IMR-90 (cell line): ENCODE results near the gene KANK3. TPM values are rescaled to one million over a fixed set of nuclear protein-coding genes. Genes with fewer than 3 reads are reported as not detected.

Experiments
- ATAC-seq: fragments of 200-7000 bp; cut with Tn5 transposase; 2 replicates; pipeline ENCODE4 v1.9.1; 2020; ENCODE audit warnings: low read depth, mild to moderate bottlenecking, moderate library complexity
- BruUV-seq: library from RNA; stranded (reverse); fragments of 400-500 nt; replicated peaks from 2 replicates; lab custom pipeline; 2021; lab: Mats Ljungman, UMichigan
- CTCF ChIA-PET: fragments of 300-600 bp; formaldehyde crosslinking; extraction: SDS; loops from one replicate; lab custom pipeline; 2021; ENCODE audit warnings: antibody characterized with exemption; lab: Yijun Ruan, JAX
- POLR2A ChIA-PET: fragments of 300-600 bp; sonication (Branson Sonifier 250); formaldehyde crosslinking; loops from one replicate; lab custom pipeline; 2022; ENCODE audit warnings: antibody characterized with exemption; ENCODE audit not compliant: unreplicated experiment; lab: Charles Lee
- DNase-seq: peaks from one replicate; pipeline ENCODE4 v3.0.0; 2013
- H2AFZ ChIP-seq: replicated peaks from 2 replicates; pipeline ENCODE3; 2013; ENCODE audit warnings: low read length, mild to moderate bottlenecking; ENCODE audit not compliant: poor library complexity
- H2AK5ac ChIP-seq: 2 replicates; pipeline ENCODE4 v1.6.1; 2013; ENCODE audit warnings: low read depth, low read length, inconsistent platforms
- H2AK9ac ChIP-seq: replicated peaks from 2 replicates; pipeline ENCODE3; 2013; ENCODE audit warnings: mild to moderate bottlenecking, low read depth, low read length, moderate library complexity; ENCODE audit not compliant: poor library complexity
- H2BK120ac ChIP-seq: 2 replicates; pipeline ENCODE4 v1.6.1; 2013; ENCODE audit warnings: low read depth, low read length, inconsistent platforms
- H2BK15ac ChIP-seq: 3 replicates; pipeline ENCODE4 v1.6.1; 2013; ENCODE audit warnings: low read depth, low read length, inconsistent platforms
- H2BK20ac ChIP-seq: 2 replicates; pipeline ENCODE4 v1.6.1; 2013; ENCODE audit warnings: low read depth, mild to moderate bottlenecking, inconsistent platforms, low read length, moderate library complexity
- H2BK5ac ChIP-seq: 2 replicates; pipeline ENCODE4 v1.6.1; 2013; ENCODE audit warnings: mild to moderate bottlenecking, low read depth, low read length, inconsistent platforms; ENCODE audit not compliant: poor library complexity, severe bottlenecking
- H3K14ac ChIP-seq: replicated peaks from 2 replicates; pipeline ENCODE4 v1.6.1; 2013; ENCODE audit warnings: low read depth, low read length, inconsistent platforms
- H3K18ac ChIP-seq: 2 replicates; pipeline ENCODE4 v1.6.1; 2013; ENCODE audit warnings: low read depth, low read length, control low read depth
- H3K23ac ChIP-seq: 2 replicates; pipeline ENCODE4 v1.6.1; 2013; ENCODE audit warnings: low read depth, low read length, inconsistent platforms
- H3K27ac ChIP-seq: 2 replicates; pipeline ENCODE4 v1.5.1; 2013; ENCODE audit warnings: mild to moderate bottlenecking, control low read depth, low read length; ENCODE audit not compliant: insufficient read depth
- H3K27me3 ChIP-seq: 2 replicates; pipeline ENCODE4 v1.6.1; 2013; ENCODE audit warnings: low read length; ENCODE audit not compliant: control insufficient read depth, insufficient read depth
- H3K36me3 ChIP-seq: 2 replicates; pipeline ENCODE4 v1.6.1; 2013; ENCODE audit warnings: low read length, mixed read lengths; ENCODE audit not compliant: control insufficient read depth, insufficient read depth
- H3K4ac ChIP-seq: 2 replicates; pipeline ENCODE4 v1.6.1; 2013; ENCODE audit warnings: low read depth, low read length, inconsistent platforms
- H3K4me1 ChIP-seq: 2 replicates; pipeline ENCODE4 v1.6.1; 2013; ENCODE audit warnings: low read length, mixed read lengths; ENCODE audit not compliant: control insufficient read depth, insufficient read depth
- H3K4me2 ChIP-seq: 2 replicates; pipeline ENCODE4 v1.6.1; 2013; ENCODE audit warnings: low read depth, mild to moderate bottlenecking, control low read depth, low read length, moderate library complexity
- H3K4me3 ChIP-seq: 2 replicates; pipeline ENCODE4 v1.5.1; 2013; ENCODE audit warnings: low read depth, mild to moderate bottlenecking, control low read depth, low read length, moderate library complexity; ENCODE audit not compliant: insufficient read depth
- H3K56ac ChIP-seq: 2 replicates; pipeline ENCODE4 v1.6.1; 2013; ENCODE audit warnings: low read length, inconsistent platforms; ENCODE audit not compliant: insufficient read depth; ENCODE audit errors: extremely low read depth
- H3K79me1 ChIP-seq, 2 experiments: 2 replicates each; pipeline ENCODE4 v1.6.1; 2013; ENCODE audit warnings: low read length in 2 of 2, inconsistent platforms in 1 of 2, low read depth in 1 of 2
- H3K9ac ChIP-seq: 2 replicates; pipeline ENCODE4 v1.6.1; 2013; ENCODE audit warnings: low read depth, low read length, control low read depth
- H3K9me1 ChIP-seq: 2 replicates; pipeline ENCODE4 v1.6.1; 2013; ENCODE audit warnings: low read length, inconsistent platforms; ENCODE audit not compliant: insufficient read depth
- H3K9me3 ChIP-seq: 2 replicates; pipeline ENCODE4 v1.6.1; 2013; ENCODE audit warnings: low read length; ENCODE audit not compliant: control insufficient read depth, insufficient read depth
- H4K20me1 ChIP-seq: 2 replicates; pipeline ENCODE4 v1.6.1; 2013; ENCODE audit warnings: low read length, inconsistent platforms; ENCODE audit not compliant: insufficient read depth
- H4K5ac ChIP-seq: 2 replicates; pipeline ENCODE4 v1.6.1; 2013; ENCODE audit warnings: mild to moderate bottlenecking, low read depth, low read length, control low read depth
- H4K8ac ChIP-seq, 2 experiments: 2 replicates each; pipeline ENCODE4 v1.6.1; 2013; ENCODE audit warnings: low read depth in 2 of 2, low read length in 2 of 2, control low read depth in 1 of 2, inconsistent platforms in 1 of 2
- H4K91ac ChIP-seq: 2 replicates; pipeline ENCODE4 v1.6.1; 2013; ENCODE audit warnings: low read depth, low read length, inconsistent platforms; ENCODE audit not compliant: insufficient read depth
- BHLHE40 ChIP-seq: fragments of 150-350 bp; IDR thresholded peaks from 2 replicates; pipeline ENCODE4 v1.6.1; 2016; ENCODE audit warnings: mild to moderate bottlenecking, low read depth, low read length
- CEBPB ChIP-seq: IDR thresholded peaks from 2 replicates; pipeline ENCODE4 v1.6.1; 2012; ENCODE audit warnings: low read depth, low read length, improper control_type of control experiment
- CHD1 ChIP-seq: IDR thresholded peaks from 2 replicates; pipeline ENCODE4 v1.6.1; 2012; ENCODE audit warnings: low read depth, low read length, improper control_type of control experiment
- CTCF ChIP-seq: conservative IDR thresholded peaks from 2 replicates; pipeline ENCODE4 v1.5.1; 2012; ENCODE audit warnings: mild to moderate bottlenecking, low read depth, low read length, improper control_type of control experiment
- MAZ ChIP-seq: IDR thresholded peaks from 2 replicates; pipeline ENCODE4 v1.6.1; 2012; ENCODE audit warnings: low read depth, mild to moderate bottlenecking, low read length, improper control_type of control experiment, moderate library complexity, borderline replicate concordance
- NFE2L2 ChIP-seq: fragments of 150-350 bp; IDR thresholded peaks from 2 replicates; pipeline ENCODE4 v1.6.1; 2016; ENCODE audit warnings: low read depth, mild to moderate bottlenecking, low read length
- POLR2A ChIP-seq: IDR thresholded peaks from 2 replicates; pipeline ENCODE4 v1.6.1; 2012; ENCODE audit warnings: mild to moderate bottlenecking, low read depth, low read length
- RAD21 ChIP-seq: IDR thresholded peaks from 2 replicates; pipeline ENCODE4 v1.6.1; 2012; ENCODE audit warnings: low read length, improper control_type of control experiment
- RFX5 ChIP-seq: IDR thresholded peaks from 2 replicates; pipeline ENCODE4 v1.8.0; 2012; ENCODE audit warnings: low read depth, mild to moderate bottlenecking, low read length, moderate library complexity
- USF2 ChIP-seq: fragments of 150-350 bp; IDR thresholded peaks from 2 replicates; pipeline ENCODE4 v1.6.1; 2017; ENCODE audit warnings: mild to moderate bottlenecking, antibody characterized with exemption, low read length, low read depth
- WGBS, 2 experiments: methylation state at CpG; one replicate each; pipeline versions ENCODE4 v1.1.5 to v1.1.7; 2013; ENCODE audit warnings: missing lambda C conversion rate in 2 of 2; ENCODE audit not compliant: insufficient read length in 1 of 2; ENCODE audit errors: extremely low coverage in 2 of 2; 5-methylcytosine and 5-hydroxymethylcytosine counted together
- dilution Hi-C: fragments of 300-500 bp; cut with HindIII; formaldehyde crosslinking; loops from one replicate; pipeline ENCODE4 v1.14.3; 2018; ENCODE audit warnings: low sequenced_read_pairs; ENCODE audit not compliant: unreplicated experiment
- in situ Hi-C: fragments of 300-500 bp; cut with MboI; formaldehyde crosslinking; loops from 3 replicates; pipeline ENCODE4 v1.14.3; 2019; ENCODE audit warnings: low sequenced_read_pairs, inconsistent platforms, mixed read lengths
- intact Hi-C: fragments of 100-400 bp; cut with micrococcal nuclease; formaldehyde crosslinking; loops from 2 replicates; pipeline ENCODE4 v1.10.0; 2022
- polyA plus RNA-seq, 3 experiments: library from polyadenylated mRNA; depleted of rRNA; stranded (reverse); fragments of >200 nt; gene quantifications; 2 replicates each; pipeline ENCODE4 v1.2.3, GENCODE V29; 2012; ENCODE audit warnings: low replicate concordance in 1 of 3
- total RNA-seq: library from RNA; depleted of rRNA; stranded (reverse); fragments of >200 nt; gene quantifications from 2 replicates; pipeline ENCODE4 v1.2.3, GENCODE V29; 2012

Gene KANK3
- total and polyA plus RNA-seq, 2 of the 4 experiments (the other 2 are of a cell fraction): 0.07 TPM; not detected in 1

- Histone ChIP-seq H4K8ac (peak within 1 kb of the TSS; percentile 81 to 94), H3K4me3 (peak within 1 kb of the TSS; percentile 82), H3K27me3 (no peaks in the 10 kb centered on the region), H3K9ac (peak within 1 kb of the TSS; percentile 90), H2BK5ac (peak within 1 kb of the TSS; percentile 72), H2AK9ac (peak within 1 kb of the TSS; percentile 99), H3K9me3 (no peaks in the 10 kb centered on the region), H4K20me1 (peaks cover 31% of the 10 kb centered on the region), H3K4ac (peak within 1 kb of the TSS; percentile 85), H3K9me1 (peaks cover 8% of the 10 kb centered on the region; the same call in 1 of the 2 replicates), H3K18ac (peak within 1 kb of the TSS; percentile 2; the same call in 1 of the 2 replicates), H3K4me2 (peak within 1 kb of the TSS; percentile 99), H3K79me1 (peaks cover 29 to 58% of the 10 kb centered on the region in 2 experiments), H3K27ac (peak within 1 kb of the TSS; percentile 86), H4K91ac (peak within 1 kb of the TSS; percentile 79), H2AK5ac (peak within 1 kb of the TSS; percentile 87), H2AFZ (peak within 1 kb of the TSS; percentile 93), H2BK120ac (no peak within 1 kb of the TSS), H4K5ac (peak within 1 kb of the TSS; percentile 76), H2BK15ac (no peak within 1 kb of the TSS), H3K23ac (peak within 1 kb of the TSS; percentile 77), H3K56ac (peak within 1 kb of the TSS; percentile 75), H2BK20ac (no peak within 1 kb of the TSS), H3K4me1 (peaks cover 9% of the 10 kb centered on the region), H3K36me3 (peaks cover 14% of the 10 kb centered on the region), H3K14ac (peak within 1 kb of the TSS; percentile 91)
- ChIA-PET POLR2A (interaction anchor here (0.6 kb wide), 2 partner anchors 213 to 826 kb away, joined by 3 to 6 read pairs; no protein-coding TSS in a partner anchor), CTCF (no interaction called here)
- TF ChIP-seq CTCF: peak; percentile 36
- TF ChIP-seq NFE2L2: no peak; the same call in 1 of the 2 replicates
- no peak for TF ChIP-seq RFX5
- TF ChIP-seq RAD21: peak; percentile 31; the same call in 1 of the 2 replicates
- peak; percentile 85 for TF ChIP-seq BHLHE40
- peak; percentile 93 for TF ChIP-seq POLR2A
- peak; percentile 42; the same call in 1 of the 2 replicates for TF ChIP-seq CHD1
- peak; percentile 91 for TF ChIP-seq USF2
- no peak for TF ChIP-seq CEBPB
- peak; percentile 70; the same call in 1 of the 2 replicates for TF ChIP-seq MAZ
- 0% methylated on average over 6 of the region's 72 CpGs; no CpG with 5 or more reads in 1 of the 2 experiments for WGBS, 2 experiments
- DNase-seq (peak; percentile 94), ATAC-seq (peak; percentile 94)
- dilution Hi-C loops (no loop called here), in situ Hi-C loops (loop anchor here (5.0 kb wide), 1 partner anchor 256 kb away; the partner anchor contains the start of gene MYO1F), intact Hi-C loops (no loop called here)
- TSS peak; percentile 99 for BruUV-seq
Observed at GRCh38 chr19:8321067-8321985, 21.7 kb downstream of the KANK3 start, which contains the start of the genes NDUFA7 and RPS28. TSS of gene NDUFA7 (minus strand) at chr19:8321375. CDS start at chr19:8321358, 17 bp downstream. TSS of gene RPS28 (plus strand) at chr19:8321496. CDS start at chr19:8321531, 35 bp downstream.
